KMS-11 (cell line): Measurements from ENCODE around the gene CCNG2.

Experiments
- H2AFZ ChIP-seq: fragments of 200-600 bp; sonication (generic); 2 replicates; pipeline ENCODE4 v1.6.1; 2016; ENCODE audit warnings: antibody characterized with exemption, mixed run types, low read depth
- H3K27ac ChIP-seq: fragments of 200-600 bp; sonication (generic); 2 replicates; pipeline ENCODE4 v1.6.1; 2016; ENCODE audit warnings: mild to moderate bottlenecking, mixed run types
- H3K27me3 ChIP-seq: fragments of 200-600 bp; sonication (generic); 2 replicates; pipeline ENCODE4 v1.6.1; 2017; ENCODE audit warnings: mild to moderate bottlenecking, low read depth, mixed run types, moderate library complexity; ENCODE audit not compliant: insufficient read depth
- H3K36me3 ChIP-seq: fragments of 200-600 bp; sonication (generic); 2 replicates; pipeline ENCODE4 v1.6.1; 2017; ENCODE audit warnings: mild to moderate bottlenecking, mixed run types; ENCODE audit not compliant: insufficient read depth
- H3K4me1 ChIP-seq: fragments of 200-600 bp; sonication (generic); 2 replicates; pipeline ENCODE4 v1.6.1; 2016; ENCODE audit warnings: mild to moderate bottlenecking, low read depth, mixed run types; ENCODE audit not compliant: poor library complexity, severe bottlenecking
- H3K4me2 ChIP-seq: fragments of 200-600 bp; sonication (generic); 2 replicates; pipeline ENCODE4 v1.7.0; 2016; ENCODE audit warnings: mild to moderate bottlenecking, mixed run types
- H3K4me3 ChIP-seq: fragments of 200-600 bp; sonication (generic); IDR thresholded peaks from 2 replicates; pipeline ENCODE4 v1.6.1; 2017; ENCODE audit warnings: low read depth, low read length, mixed read lengths; ENCODE audit not compliant: insufficient read depth
- H3K79me2 ChIP-seq: fragments of 200-600 bp; sonication (generic); 2 replicates; pipeline ENCODE4 v1.6.1; 2016; ENCODE audit warnings: low read depth, mixed run types; ENCODE audit not compliant: insufficient read depth
- H3K9ac ChIP-seq: fragments of 200-600 bp; sonication (generic); 2 replicates; pipeline ENCODE4 v1.6.1; 2016; ENCODE audit warnings: mild to moderate bottlenecking, mixed run types
- H4K20me1 ChIP-seq: fragments of 200-600 bp; sonication (generic); 2 replicates; pipeline ENCODE4 v1.6.1; 2016; ENCODE audit warnings: mild to moderate bottlenecking, mixed run types; ENCODE audit not compliant: insufficient read depth
- TF ChIP-seq, protein P1 (sequence below): fragments of 200-600 bp; sonication (generic); conservative IDR thresholded peaks from 2 replicates; pipeline ENCODE4 v1.6.1; 2017; ENCODE audit warnings: low read depth, mild to moderate bottlenecking, antibody characterized with exemption, low read length, moderate library complexity, mixed read lengths

The CCNG2 gene

DNA sequence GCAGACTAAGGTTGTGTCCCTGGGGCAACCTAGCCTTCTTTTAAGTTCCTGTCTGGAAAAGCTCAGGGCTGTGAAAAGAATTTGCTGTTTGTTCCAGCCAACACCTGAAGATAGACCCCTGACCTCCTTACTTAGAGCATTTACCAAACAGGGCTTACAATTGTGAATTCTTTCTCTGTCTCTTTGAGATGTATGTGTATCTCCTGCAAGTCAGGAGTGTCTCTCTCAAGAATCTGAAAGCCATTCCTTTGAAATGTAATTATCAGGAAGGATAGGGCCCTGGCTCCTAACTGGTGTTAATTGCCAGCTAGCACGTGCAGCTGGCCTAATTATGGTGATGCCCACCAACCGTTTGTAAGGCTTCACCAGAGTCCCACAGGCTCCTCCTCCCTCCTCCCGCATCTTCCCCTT, 18.2 kb downstream of the CCNG2 start:
- H3K9ac ChIP-seq, result no peak overlapping the region
- H2AFZ ChIP-seq, result no peak overlapping the region
- H3K27ac ChIP-seq, result no peak overlapping the region
- no peaks in the 10 kb centered on the region for H4K20me1 ChIP-seq
- H3K27me3 ChIP-seq, result no peaks in the 10 kb centered on the region
- no peak overlapping the region for H3K4me3 ChIP-seq
- TF ChIP-seq, protein P1, sequence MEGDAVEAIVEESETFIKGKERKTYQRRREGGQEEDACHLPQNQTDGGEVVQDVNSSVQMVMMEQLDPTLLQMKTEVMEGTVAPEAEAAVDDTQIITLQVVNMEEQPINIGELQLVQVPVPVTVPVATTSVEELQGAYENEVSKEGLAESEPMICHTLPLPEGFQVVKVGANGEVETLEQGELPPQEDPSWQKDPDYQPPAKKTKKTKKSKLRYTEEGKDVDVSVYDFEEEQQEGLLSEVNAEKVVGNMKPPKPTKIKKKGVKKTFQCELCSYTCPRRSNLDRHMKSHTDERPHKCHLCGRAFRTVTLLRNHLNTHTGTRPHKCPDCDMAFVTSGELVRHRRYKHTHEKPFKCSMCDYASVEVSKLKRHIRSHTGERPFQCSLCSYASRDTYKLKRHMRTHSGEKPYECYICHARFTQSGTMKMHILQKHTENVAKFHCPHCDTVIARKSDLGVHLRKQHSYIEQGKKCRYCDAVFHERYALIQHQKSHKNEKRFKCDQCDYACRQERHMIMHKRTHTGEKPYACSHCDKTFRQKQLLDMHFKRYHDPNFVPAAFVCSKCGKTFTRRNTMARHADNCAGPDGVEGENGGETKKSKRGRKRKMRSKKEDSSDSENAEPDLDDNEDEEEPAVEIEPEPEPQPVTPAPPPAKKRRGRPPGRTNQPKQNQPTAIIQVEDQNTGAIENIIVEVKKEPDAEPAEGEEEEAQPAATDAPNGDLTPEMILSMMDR, result no peak
- no peaks in the 10 kb centered on the region for H3K36me3 ChIP-seq
- no peaks in the 10 kb centered on the region for H3K4me1 ChIP-seq
- no peaks in the 10 kb centered on the region for H3K79me2 ChIP-seq
- H3K4me2 ChIP-seq, result no peak overlapping the region

DNA sequence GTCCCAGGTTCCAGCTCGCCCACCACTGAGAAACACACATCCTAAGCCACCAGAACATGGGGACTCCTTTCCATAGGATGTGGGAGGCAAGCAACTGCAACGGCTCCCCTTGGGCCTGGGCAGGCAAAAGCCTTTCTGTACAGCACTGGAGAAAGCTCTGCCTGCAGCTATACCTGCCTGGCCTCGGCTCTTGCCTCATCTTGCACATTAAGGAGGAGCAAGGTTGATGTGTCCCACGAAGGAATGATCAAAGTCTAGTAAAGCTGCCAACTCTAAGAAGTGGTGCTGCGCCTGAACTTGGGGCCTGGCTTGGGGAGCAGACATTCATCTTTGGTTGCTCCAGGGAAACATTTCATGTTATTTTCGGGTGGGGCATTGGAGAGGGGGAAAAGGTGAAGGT, 19.6 kb downstream of the CCNG2 start:
- H3K9ac ChIP-seq, result no peak overlapping the region
- no peak overlapping the region for H3K27ac ChIP-seq
- no peaks in the 10 kb centered on the region for H3K27me3 ChIP-seq
- H3K4me3 ChIP-seq, result no peak overlapping the region
- no peaks in the 10 kb centered on the region for H3K4me1 ChIP-seq
- H2AFZ ChIP-seq, result no peak overlapping the region
- H4K20me1 ChIP-seq, result no peaks in the 10 kb centered on the region
- H3K79me2 ChIP-seq, result no peaks in the 10 kb centered on the region
- H3K36me3 ChIP-seq, result no peaks in the 10 kb centered on the region
- H3K4me2 ChIP-seq, result no peak overlapping the region
- TF ChIP-seq, protein P1, result no peak

DNA sequence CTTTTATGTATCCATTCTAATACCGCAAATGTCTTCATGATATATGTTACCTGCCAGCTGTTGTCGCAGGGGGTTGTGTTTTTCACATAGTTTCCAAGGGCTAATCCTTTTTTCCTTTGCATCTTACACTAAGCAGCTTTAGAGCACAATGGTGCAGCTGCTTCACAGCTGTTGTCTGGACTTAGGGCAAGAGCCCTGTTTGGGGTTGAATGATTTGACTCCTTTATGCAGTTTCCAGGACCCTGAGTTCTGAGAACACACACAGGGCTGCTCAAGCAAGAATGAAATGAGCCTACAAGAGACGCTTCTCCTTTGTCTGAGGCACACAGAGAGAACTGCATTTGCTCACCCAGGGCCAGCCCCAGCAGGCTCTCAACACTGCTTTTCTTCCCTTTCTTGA, 20.2 kb downstream of the CCNG2 start:
- Histone ChIP-seq H3K36me3 (no peaks in the 10 kb centered on the region), H3K4me2 (no peak overlapping the region), H3K4me3 (no peak overlapping the region), H3K79me2 (no peaks in the 10 kb centered on the region), H3K27me3 (no peaks in the 10 kb centered on the region), H3K27ac (no peak overlapping the region), H4K20me1 (no peaks in the 10 kb centered on the region), H2AFZ (no peak overlapping the region), H3K4me1 (no peaks in the 10 kb centered on the region), H3K9ac (no peak overlapping the region)
- TF ChIP-seq, protein P1, result no peak

DNA sequence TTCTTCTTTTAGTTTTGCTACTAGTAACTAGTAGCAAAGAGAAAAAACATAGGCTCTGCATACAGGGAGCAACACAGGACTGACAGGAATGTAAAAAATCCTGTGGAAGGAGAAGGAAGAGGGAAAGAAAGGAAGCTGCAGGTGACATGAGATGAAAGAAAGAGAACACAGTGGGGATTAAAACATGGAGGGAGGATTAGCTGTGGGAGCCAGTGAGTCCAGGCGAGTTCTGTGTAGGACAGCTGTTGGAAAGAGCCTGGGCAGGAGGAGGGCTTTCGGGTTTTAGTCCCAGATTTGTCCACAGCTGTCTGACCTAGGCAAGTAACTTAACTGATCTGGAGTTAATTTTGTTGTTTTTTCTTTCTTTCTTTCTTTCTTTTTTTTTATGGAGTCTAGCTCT, 21.6 kb downstream of the CCNG2 start:
- Histone ChIP-seq H3K27me3 (no peaks in the 10 kb centered on the region; the same call in 1 of the 2 replicates), H3K9ac (no peak overlapping the region), H2AFZ (no peak overlapping the region), H4K20me1 (no peaks in the 10 kb centered on the region), H3K79me2 (no peaks in the 10 kb centered on the region), H3K4me3 (no peak overlapping the region), H3K36me3 (no peaks in the 10 kb centered on the region), H3K4me2 (no peak overlapping the region), H3K4me1 (no peaks in the 10 kb centered on the region), H3K27ac (no peak overlapping the region)
- TF ChIP-seq, protein P1, result no peak
